Fibroblast of lung (primary cell): ENCODE measurements around the gene BFSP2. TPM values are rescaled to one million over a fixed set of nuclear protein-coding genes. Genes with fewer than 3 reads are reported as not detected.

Experiments used
- DNase-seq, 2 donors: peaks; one replicate each; pipeline versions ENCODE4 v3.0.0 to v3.0.0-alpha.2; 2010; ENCODE audit warnings: low read depth in 2 of 2
- H2AFZ ChIP-seq: 2 replicates; pipeline ENCODE4 v1.5.1; 2012; ENCODE audit warnings: low read length, control low read depth, inconsistent platforms
- H3K27ac ChIP-seq: 2 replicates; pipeline ENCODE4 v1.5.1; 2011; ENCODE audit warnings: low read length, control low read depth; ENCODE audit not compliant: insufficient read depth
- H3K27me3 ChIP-seq: 2 replicates; pipeline ENCODE4 v1.5.1; 2011; ENCODE audit warnings: mild to moderate bottlenecking, low read length; ENCODE audit not compliant: control insufficient read depth, insufficient read depth
- H3K36me3 ChIP-seq: 2 replicates; pipeline ENCODE4 v1.5.1; 2011; ENCODE audit warnings: low read length; ENCODE audit not compliant: control insufficient read depth, insufficient read depth
- H3K4me1 ChIP-seq: 2 replicates; pipeline ENCODE4 v1.5.1; 2011; ENCODE audit warnings: low read length; ENCODE audit not compliant: control insufficient read depth, insufficient read depth; ENCODE audit errors: extremely low read depth
- H3K4me2 ChIP-seq: 2 replicates; pipeline ENCODE4 v1.5.1; 2011; ENCODE audit warnings: low read length, control low read depth; ENCODE audit not compliant: insufficient read depth; ENCODE audit errors: extremely low read depth
- H3K4me3 ChIP-seq, 4 experiments: fragments of 200-600 bp in 1 of 4; sonication (generic) in 1 of 4; replicated peaks in 1 of 4; 2 replicates each; pipeline ENCODE4 v1.5.1; 2011 to 2016; ENCODE audit warnings: low read length in 4 of 4, low read depth in 3 of 4, mild to moderate bottlenecking in 3 of 4, control low read depth in 2 of 4, inconsistent platforms in 1 of 4, mixed read lengths in 1 of 4; ENCODE audit not compliant: insufficient read depth in 1 of 4; ENCODE audit errors: control extremely low read depth in 1 of 4
- H3K79me2 ChIP-seq: 2 replicates; pipeline ENCODE4 v1.5.1; 2012; ENCODE audit warnings: mild to moderate bottlenecking, low read length, inconsistent platforms; ENCODE audit not compliant: control insufficient read depth, insufficient read depth
- H3K9ac ChIP-seq: 2 replicates; pipeline ENCODE4 v1.5.1; 2011; ENCODE audit warnings: mild to moderate bottlenecking, low read length, control low read depth; ENCODE audit not compliant: insufficient read depth
- H3K9me3 ChIP-seq: 2 replicates; pipeline ENCODE4 v1.5.1; 2012; ENCODE audit warnings: low read depth, low read length; ENCODE audit not compliant: control insufficient read depth, insufficient read depth
- H4K20me1 ChIP-seq: 2 replicates; pipeline ENCODE4 v1.5.1; 2011; ENCODE audit warnings: low read length; ENCODE audit not compliant: control insufficient read depth, insufficient read depth; ENCODE audit errors: extremely low read depth
- CTCF ChIP-seq, 2 donors: IDR thresholded peaks in 1 of 2; conservative IDR thresholded peaks in 1 of 2; 1 replicate in 1 of 2; 2 replicates in 1 of 2; pipeline ENCODE4 v1.5.1; 2011 to 2012; ENCODE audit warnings: low read length in 2 of 2, control low read depth in 1 of 2, inconsistent platforms in 1 of 2, low read depth in 1 of 2, mild to moderate bottlenecking in 1 of 2
- EZH2 ChIP-seq: IDR thresholded peaks from 2 replicates; pipeline ENCODE4 v1.5.1; 2012; ENCODE audit warnings: low read length, control low read depth, mild to moderate bottlenecking; ENCODE audit errors: missing control alignments
- polyA plus RNA-seq, 2 donors: library from polyadenylated mRNA; depleted of rRNA in 1 of 2; stranded (reverse) in 1 of 2; unstranded in 1 of 2; fragments of >200 nt; gene quantifications; 2 replicates each; pipeline ENCODE4 v1.2.1, GENCODE V29; 2011 to 2012; ENCODE audit warnings: missing spikeins in 1 of 2
- total RNA-seq: library from RNA; depleted of rRNA; stranded (reverse); fragments of >200 nt; gene quantifications from 2 replicates; pipeline ENCODE4 v1.2.1, GENCODE V29; 2014

BFSP2 gene
- total and polyA plus RNA-seq, 2 donors (not counting 1 experiment from before 2014, with no cell fraction given) = not detected

GRCh38 chr3:133457465-133458067 lies 57.7 kb downstream of the BFSP2 start:
- H3K27me3 ChIP-seq = peaks cover 7% of the 10 kb centered on the region
- H3K9me3 ChIP-seq = no peaks in the 10 kb centered on the region
- DNase-seq = peak in 1 of 2 donors; percentile 21
- H3K27ac ChIP-seq = no peak overlapping the region
- no peaks in the 10 kb centered on the region for H4K20me1 ChIP-seq
- H3K4me1 ChIP-seq = no peaks in the 10 kb centered on the region
- H3K4me3 ChIP-seq = no peak overlapping the region
- no peaks in the 10 kb centered on the region for H3K36me3 ChIP-seq
- no peak overlapping the region for H3K9ac ChIP-seq
- H3K79me2 ChIP-seq = no peaks in the 10 kb centered on the region
- H2AFZ ChIP-seq = no peak overlapping the region
- H3K4me2 ChIP-seq = no peak overlapping the region
- no peak for TF ChIP-seq EZH2
- peak in 1 of 2 donors; percentile 19 for TF ChIP-seq CTCF (conservative IDR thresholded peaks at IDR 0.05 in 1 of 2, IDR thresholded peaks at IDR 0.05 in 1 of 2; ENCODE audit: low read depth in 1 of 2, low read length in 2 of 2)

DNA sequence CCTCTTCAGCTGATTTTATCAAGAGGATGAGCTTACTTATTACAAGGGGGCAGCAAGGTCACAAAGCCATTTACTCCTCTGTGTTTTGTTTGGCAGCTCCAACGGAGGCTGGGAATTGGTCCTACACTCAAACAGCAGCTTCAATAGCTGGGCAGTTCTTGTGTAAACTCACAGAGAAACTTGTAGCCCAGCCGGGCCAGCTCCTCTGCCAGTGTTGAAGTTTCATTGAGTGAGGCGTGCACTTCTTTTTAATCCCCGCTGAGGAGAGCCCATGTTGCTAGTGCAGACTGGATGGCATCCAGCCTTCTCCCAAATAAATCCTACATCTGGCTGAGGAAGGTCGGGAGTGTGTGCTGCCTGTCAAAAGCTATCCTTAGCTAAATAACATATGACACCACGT lies 59.5 kb downstream of the BFSP2 start:
- no peak overlapping the region for H3K27ac ChIP-seq
- no peak overlapping the region for H3K4me2 ChIP-seq
- no peaks in the 10 kb centered on the region for H3K36me3 ChIP-seq
- peak in 1 of 2 donors; percentile 23 for DNase-seq
- H3K27me3 ChIP-seq = peaks cover 7% of the 10 kb centered on the region
- H3K79me2 ChIP-seq = no peaks in the 10 kb centered on the region
- no peaks in the 10 kb centered on the region for H3K9me3 ChIP-seq
- H2AFZ ChIP-seq = no peak overlapping the region
- no peak overlapping the region for H3K4me3 ChIP-seq
- H3K4me1 ChIP-seq = no peaks in the 10 kb centered on the region
- H3K9ac ChIP-seq = no peak overlapping the region
- H4K20me1 ChIP-seq = no peaks in the 10 kb centered on the region
- TF ChIP-seq CTCF (conservative IDR thresholded peaks at IDR 0.05 in 1 of 2, IDR thresholded peaks at IDR 0.05 in 1 of 2; ENCODE audit: low read depth in 1 of 2, low read length in 2 of 2) = no peak
- no peak for TF ChIP-seq EZH2

- Histone ChIP-seq H3K27me3 (peaks cover 4% of the 10 kb centered on the region), H2AFZ (no peak overlapping the region), H3K4me2 (no peak overlapping the region), H3K79me2 (no peaks in the 10 kb centered on the region), H3K4me3 (no peak overlapping the region), H3K9me3 (no peaks in the 10 kb centered on the region), H3K9ac (no peak overlapping the region), H3K36me3 (no peaks in the 10 kb centered on the region), H3K4me1 (no peaks in the 10 kb centered on the region), H3K27ac (no peak overlapping the region), H4K20me1 (no peaks in the 10 kb centered on the region)
- TF ChIP-seq CTCF (conservative IDR thresholded peaks at IDR 0.05 in 1 of 2, IDR thresholded peaks at IDR 0.05 in 1 of 2; ENCODE audit: low read depth in 1 of 2, low read length in 2 of 2) (no peak), EZH2 (no peak)
- no peak for DNase-seq
Observed at GRCh38 chr3:133460809-133461208, 61.0 kb downstream of the BFSP2 start.
